GM21825 (cell line): ENCODE data around the gene ZNF552.
"Not testable (repeated sequence)": the region's sequence is repeated elsewhere in the genome, so short reads cannot be mapped to it uniquely, and the experiment has no call there.

Source experiments
- ATAC-seq: cut with Tn5 transposase; IDR thresholded peaks from one replicate; pipeline ENCODE4 v1.9.1; 2021; ENCODE audit warnings: mild to moderate bottlenecking, moderate library complexity; ENCODE audit not compliant: unreplicated experiment

The ZNF552 gene

DNA sequence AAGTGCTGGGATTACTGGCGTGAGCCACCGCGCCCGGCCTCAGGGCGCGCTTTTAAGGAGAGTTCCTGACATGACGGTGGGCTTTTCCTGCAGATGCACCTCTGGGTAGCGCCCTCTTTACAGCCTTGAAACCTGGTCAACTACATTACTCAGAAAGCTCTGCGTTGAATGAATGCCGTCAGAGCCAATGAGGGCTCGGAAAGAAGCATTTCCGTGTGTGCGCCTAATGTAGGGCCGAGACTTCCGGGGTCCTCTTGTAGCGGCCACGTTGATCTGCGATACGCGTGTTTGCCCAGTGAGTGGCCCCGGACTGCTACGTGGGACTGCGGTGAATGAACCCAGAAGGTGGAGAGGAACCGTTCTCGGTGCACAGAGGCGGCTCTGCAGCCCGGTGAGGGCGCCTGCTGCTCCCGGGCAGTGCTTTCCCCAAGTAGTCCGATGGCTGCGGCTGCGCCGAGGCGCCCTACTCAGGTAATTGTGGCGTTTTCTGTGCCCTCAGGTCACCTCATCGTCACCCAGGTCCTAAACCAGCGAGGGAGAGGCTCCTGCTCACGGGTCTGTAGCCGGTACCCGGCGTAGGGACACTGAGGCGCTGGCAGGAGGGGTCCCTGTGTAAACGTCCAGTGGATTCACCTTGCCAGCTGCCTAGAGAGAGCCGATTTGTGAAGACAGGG is 4.9 kb upstream of the ZNF552 start:
- ATAC-seq, result peak; percentile 77

DNA sequence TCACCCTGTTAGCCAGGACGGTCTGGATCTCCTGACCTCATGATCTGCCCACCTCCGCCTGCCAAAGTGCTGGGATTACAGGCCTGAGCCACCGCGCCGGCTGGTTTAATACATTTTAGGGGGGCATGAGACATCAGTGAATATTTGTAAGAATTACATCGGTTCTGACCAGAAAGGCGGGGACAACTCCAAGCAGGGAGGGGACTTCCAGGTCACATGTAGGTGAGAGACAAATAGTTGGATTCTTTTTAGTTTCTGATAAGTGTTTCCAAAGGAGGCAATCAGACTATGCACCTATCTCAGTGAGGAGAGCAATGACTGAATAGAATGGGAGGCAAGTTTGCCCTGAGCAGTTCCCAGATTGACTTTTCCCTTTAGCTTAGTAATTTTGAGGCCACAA is 3.7 kb upstream of the ZNF552 start:
- no peak for ATAC-seq

DNA sequence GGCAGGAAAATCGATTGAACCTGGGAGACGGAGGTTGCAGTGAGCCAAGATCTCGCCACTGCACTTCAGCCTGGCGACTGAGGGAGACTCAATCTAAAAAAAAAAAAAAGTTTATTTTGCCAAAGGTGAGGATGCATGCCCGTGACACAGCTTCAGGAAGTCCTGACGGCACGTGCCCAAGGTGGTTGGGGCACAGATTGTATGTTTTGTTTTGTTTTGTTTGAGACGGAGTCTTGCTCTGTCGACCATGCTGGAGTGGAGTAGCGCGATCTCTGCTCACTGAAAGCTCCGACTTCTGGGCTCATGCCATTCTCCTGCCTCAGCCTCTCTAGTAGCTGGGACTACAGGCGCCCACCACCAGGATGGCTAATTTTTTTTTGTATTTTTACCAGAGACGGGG is 3.3 kb upstream of the ZNF552 start:
- no peak for ATAC-seq

DNA sequence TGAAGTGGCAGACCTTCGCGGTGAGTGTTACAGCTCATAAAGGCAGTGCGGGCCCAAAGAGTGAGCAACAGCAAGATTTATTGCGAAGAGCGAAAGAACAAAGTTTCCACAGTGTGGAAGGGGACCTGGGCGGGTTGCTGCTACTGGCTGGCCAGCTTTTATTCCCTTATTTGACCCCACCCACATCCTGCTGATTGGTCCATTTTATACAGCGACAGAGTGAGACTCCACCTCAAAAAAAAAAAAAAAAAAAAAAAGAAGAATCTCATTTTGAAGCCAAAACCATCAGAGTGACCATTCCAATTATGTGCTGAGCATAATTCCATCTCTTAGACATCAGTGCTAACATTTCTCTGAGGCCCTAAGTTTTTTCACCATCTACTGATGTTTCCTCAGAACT is 1.9 kb upstream of the ZNF552 start:
- no peak for ATAC-seq

DNA sequence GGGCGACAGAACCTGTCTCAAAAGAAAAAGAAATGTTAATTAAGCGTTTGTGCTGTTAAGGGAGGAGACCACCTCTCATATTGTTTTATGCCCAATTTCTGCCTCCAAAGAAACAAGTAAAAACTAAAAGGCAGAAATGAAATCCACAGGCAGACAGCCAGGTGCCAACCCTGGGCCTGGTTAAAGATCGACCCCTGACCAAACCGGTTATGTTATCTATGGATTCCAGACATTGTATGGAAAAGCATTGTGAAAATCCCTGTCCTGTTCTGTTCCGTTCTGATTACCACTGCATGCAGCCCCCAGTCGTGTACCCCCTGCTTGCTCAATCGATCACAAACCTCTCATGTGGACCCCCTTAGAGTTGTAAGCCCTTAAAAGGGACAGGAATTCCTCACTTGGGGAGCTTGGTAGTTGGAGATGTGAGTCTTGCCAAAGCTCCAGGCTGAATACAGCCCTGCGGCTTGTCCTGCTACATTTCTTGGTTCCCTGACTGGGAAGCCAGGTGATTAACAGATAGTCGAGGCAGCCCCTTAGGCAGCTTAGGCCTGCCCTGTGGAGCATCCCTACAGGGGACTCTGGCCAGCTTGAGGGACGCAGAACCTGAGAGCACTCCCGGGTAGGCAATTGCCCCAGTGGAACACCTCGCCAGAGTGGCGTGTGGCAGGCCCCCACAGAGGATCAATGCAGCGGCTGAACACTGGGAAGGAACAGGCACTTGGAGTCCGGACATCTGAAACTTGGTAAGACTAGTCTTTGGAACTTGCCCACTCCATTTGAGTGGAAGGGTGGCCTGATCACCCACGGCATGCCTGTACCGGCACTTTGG is 748 bp upstream of the ZNF552 start:
- no peak for ATAC-seq

DNA sequence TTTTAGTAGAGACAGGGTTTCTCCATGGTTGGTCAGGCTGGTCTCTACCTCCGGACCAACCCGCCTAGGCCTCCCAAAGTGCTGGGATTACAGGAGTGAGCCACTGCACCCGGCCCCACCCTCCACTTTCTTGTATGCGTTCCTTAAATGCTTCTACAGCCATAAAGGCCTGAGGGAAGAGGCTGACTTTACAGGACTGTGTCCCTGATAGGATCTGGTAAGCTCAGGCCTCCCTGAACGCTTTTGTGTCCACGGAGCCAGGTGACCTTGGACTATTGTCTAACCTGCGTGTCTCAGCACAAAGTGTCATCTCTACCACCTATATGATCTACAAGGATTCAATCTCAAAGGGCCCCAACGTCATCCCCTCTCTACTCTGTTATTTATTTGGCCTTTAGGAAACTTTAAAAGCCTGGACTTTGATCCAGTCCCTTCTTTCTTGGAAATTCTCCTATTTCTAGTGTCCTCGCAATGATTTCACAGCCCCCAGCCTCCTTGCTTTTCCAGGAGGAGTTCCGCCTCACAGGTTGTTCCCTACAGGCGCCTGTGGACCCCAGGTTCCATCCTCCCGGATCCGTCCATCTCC is 701 bp downstream of the ZNF552 start:
- ATAC-seq, result no peak

DNA sequence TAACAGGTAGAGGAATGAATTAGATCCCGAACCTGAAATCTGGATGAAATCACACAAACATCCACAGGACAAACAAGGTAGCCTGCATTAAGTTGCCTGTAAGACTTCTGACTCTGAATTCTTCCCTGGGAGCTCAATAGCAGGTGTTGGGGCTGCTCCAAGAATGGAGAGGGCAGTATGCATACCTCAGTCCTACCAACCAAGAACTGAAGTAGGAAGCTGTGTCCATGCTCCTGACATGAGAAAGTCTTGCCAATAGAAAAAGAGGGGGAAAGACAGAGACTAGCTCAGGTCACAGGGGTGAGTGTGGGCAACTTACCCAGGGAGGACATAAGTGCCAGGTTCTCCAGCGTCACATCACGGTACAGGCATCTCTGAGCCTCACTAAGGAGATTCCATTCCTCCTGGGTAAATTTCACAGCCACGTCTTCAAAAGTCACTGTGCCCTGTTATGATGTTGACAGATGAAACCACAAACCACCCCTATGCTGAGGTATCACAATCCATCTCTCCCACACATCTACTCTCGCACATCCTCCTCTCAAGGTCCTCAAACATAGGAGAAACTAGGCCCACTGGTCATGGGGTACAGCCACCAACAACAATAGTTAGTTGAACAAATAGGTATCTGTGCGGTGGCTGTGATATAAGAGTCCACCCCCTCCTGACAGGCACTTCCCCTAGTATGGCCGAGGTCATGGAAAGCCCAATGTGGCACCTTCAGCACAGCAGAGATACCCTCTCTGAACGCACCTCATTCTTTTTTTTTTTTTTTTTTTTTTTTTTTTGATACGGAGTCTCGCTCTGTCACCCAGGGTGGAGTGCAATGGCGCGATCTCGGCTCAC is 1.5 kb downstream of the ZNF552 start:
- ATAC-seq, result not testable (repeated sequence)

DNA sequence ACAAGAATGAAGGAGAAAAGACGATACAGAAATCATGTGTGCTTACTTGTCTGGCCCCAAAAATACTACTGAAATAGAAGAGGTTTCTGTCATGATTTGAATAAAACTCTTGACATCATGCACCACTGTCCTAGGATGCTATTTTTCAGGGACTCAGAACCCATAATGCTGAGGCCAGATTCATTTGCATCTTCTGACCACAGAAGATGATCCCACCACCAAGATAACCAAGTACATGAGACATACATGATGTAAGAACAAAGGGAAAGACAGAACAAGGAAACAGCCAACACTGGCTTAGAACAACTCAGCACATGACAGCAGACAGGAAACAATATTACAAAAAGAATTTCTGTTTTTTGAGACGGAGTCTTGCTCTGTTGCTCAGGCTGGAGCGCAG is 2.5 kb downstream of the ZNF552 start:
- ATAC-seq, result no peak

DNA sequence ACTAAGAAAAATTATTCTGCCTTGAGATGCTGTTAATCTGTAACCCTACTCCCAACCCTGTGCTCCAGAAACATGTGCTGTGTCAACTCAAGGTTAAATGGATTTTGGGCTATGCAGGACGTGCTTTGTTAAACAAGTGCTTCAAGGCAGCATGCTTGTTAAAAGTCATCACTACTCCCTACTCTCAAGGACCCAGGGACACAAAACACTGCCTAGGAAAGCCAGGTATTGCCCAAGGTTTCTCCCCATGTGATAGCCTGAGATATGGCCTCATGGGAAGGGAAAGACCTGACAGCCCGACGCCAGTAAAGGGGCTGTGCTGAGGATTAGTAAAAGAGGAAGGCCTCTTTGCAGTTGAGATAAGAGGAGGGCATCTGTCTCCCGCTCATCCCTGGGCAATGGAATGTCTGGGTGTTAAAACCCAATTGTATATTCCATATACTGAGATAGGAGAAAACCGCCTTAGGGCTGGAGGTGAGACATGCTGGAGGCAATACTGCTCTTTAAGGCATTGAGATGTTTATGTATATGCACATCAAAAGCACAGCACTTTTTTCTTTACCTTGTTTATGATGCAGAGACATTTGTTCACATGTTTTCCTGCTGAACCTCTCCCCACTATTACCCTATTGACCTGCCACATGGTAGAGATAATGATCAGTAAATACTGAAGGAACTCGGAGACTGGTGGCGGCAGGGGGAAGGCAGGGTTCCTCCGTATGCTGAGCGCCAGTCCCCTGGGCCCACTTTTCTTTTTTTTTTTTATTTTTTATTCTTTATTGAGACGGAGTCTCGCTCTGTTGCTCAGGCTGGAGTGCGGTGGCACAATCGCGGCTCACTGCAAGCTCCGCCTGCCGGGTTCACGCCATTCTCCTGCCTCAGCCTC is 4.1 kb downstream of the ZNF552 start:
- ATAC-seq, result not testable (repeated sequence)

DNA sequence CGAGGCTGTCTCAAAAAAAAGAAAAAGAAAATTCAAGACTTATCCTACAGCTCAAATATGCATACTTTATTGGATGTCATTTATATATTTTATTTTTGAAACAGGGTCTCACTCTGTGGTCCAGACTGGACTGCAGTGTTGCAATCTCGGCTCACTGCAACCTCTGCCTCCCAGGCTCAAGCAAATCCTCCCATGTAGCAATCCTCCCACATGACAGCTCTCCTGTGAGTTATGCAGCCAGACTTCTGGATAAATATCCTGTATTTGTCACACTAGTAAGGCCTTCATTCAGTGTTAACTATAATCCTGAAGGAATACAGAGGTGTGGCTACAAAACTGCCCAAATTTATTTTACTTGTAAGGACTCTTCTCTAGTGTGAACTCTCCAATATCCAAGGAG is 7.2 kb downstream of the ZNF552 start:
- no peak for ATAC-seq

DNA sequence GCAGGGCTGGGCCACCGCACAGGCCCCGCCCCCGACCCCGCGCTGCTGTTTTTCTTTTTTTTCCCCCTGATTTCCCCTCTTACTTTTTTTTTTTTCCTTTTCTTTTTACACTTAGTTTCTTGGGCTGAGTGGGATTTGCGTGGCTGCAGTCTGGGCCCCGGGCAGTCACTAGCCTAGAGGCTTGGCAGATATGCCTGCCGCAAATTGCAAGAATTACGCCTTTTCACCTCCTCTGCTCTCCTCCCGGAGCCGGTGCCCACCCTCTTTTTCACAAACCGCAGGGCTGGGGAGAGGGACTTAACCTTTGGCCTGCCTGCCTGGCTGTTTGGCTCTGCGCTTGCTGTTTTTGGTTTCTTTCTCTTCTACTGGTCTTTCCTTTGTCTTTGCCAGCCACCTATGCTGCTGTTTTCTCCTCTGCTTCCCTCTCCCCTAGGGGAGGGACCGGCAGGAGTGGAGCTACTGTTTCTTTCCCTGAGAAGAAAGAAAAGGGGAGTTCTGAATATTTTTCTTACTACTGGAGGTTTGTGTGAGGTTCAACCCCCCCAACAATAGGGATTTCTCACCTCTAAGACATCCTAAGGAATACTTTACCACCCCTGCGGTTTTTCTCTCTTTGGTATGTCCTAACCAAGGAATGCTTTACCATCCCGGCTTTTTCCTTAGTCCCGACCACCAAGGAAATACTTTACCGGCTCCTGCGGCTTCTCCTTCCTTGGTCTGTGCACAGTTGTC is 11.0 kb downstream of the ZNF552 start:
- ATAC-seq, result no peak

DNA sequence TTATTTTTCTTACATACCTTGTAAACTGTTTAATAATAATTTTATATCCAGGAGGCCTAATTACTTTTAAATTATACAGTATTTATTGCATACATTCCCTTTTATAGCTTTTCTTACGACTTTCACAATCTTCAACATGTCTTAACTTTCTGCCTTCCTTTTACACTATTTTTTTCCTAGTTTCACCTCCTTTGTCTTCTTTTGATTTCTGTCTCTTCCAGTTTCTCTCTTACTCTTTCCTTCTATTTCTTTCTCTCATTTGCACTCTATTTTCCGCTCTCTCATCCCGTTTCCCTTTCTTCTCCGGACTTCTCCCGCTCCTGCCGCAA is 11.5 kb downstream of the ZNF552 start:
- no peak for ATAC-seq

DNA sequence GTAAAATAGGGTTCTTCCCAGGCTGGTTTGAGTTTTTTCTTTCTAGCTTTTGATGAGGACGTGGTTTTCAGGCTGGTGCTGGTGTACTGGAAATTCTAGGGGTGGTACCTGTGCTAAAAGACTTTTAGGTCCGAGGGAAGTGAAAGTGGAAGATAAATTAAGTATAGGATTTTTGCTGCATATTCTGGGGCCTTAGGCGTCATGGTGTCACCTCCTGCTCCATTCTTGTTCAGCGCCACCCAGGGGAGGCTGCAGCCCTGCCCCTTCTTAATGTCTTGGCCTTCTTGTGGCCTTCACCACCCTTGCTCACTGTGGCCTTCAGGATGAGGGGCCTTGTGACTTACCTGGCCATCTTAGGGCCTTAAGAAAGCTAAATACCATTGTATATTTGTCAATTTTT is 12.4 kb downstream of the ZNF552 start:
- ATAC-seq, result peak; percentile 65

DNA sequence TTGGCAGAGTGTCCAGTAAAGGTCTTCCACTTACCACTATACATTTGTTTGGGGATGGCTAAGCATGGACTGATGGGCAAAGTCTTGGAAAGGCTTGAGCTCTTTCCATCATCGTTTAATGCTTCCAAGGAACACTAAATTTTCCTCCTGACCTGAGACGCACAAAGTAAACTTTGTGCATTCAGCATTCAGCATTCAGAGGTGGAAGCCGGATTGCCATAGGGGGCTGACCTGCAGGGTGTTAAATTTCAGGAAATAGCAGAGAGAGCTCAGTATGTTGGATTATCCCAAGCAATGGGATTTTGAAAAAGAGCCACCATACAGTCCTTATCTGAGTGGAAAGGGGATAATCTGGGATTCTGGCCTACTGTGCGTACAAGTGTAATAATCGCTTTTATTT is 14.0 kb downstream of the ZNF552 start:
- no peak for ATAC-seq

DNA sequence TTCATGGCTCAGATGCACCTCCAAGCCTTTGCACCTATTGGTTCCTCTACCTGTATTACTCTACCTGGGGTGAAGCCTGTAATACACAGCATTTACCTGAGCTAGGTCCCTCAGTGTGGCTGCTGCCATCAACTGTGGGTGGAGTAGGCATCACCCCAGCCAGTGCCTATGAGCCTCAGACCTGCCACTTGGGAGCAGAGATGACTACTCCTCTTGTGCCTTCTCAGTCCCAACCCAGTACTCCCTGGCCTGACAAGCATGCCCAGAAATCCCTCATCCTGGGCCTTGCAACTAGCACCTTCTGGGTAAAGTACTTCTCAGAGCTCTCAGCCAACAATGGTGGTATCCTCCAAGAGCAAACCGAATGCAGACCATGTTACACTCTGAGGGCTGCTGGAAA is 18.1 kb downstream of the ZNF552 start:
- ATAC-seq, result not testable (repeated sequence)

DNA sequence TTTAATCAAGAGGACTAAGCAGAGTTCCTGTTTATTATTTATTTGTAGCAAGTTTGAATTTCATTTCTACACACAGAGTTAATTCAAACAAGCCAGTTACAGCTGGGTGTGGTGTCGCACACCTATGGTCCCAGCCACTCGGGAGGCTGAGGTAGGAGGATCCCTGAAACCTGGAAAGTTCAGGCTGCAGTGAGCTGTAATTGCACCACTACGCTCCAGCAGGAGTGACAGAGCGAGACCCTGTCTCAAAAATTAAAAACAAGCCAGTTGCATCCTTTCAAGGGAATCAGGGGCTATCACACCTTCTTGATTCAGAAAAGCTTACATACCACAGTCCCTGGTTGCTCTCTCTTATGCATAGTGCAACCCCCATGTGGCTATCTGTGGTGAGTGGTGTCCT is 25.4 kb downstream of the ZNF552 start:
- ATAC-seq, result no peak

DNA sequence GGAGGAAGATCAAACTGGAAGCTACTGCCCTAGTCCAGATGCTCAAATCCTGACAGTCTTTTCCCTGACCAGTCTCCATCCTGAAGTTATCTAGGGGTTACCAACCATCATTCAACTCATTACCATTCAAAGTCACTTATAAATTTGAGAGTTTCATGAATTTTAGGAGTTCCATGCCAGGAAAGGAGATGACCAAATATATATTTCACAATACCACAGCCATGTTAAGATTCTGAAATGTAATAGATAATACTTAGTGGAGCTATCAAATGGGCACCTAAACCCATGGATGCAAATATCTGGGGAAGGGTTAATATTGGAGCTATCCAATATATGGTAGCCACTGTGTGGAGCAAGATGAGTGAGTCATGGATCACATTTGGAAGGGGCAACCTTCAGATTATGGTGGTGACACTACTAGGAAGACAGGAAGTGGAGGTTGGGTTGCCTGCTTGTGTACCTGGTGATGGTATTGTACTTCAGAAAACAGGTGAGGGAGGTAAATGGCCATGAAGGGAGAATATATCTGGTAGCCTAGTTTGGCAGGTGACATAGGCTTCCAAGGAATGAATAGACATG is 26.5 kb downstream of the ZNF552 start:
- ATAC-seq, result no peak

DNA sequence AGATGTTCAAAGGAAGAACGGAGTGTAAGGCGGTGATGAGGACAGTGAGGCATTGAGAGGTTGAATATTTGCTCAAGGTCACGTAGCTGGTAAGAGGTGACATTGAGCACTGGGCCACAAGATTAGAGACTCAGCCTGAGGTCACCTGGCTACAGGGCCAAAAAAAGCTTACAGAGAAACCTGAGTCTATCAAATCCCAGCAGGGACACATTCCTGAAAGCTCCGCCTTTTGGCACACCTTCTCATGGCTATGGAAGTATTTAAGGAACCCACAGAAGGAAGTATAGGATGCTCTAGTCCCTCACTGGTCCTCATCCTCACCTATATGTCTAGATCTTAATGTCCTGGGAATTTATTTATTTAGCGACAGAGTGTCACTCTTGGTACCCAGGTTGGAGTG is 27.8 kb downstream of the ZNF552 start:
- ATAC-seq, result no peak

DNA sequence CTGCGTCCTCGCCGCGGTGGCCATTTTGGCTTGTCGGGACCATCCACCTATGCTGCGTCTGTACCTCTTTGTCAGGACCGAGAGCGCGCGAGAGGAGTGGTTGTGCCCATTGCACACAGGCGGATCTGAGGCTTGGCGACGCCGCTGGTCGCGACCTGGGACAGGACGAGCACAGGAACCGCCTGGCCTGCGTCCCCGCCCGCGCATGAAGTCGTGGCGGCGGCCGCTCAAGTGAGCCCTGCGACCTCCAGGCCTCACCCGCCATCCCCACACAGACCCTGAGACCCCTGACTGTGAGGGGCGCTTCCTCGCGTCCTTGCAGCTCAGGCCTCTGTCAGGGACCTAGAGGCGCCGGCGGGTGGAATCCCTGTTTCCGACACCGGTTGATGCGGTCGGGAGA is 28.4 kb downstream of the ZNF552 start:
- ATAC-seq, result no peak
